Endothelial cell of umbilical vein (primary cell): Measurements from ENCODE around the gene PGR.

ENCODE experiments used
- EZH2 ChIP-seq: IDR thresholded peaks from 2 replicates; pipeline ENCODE4 v1.6.1; 2012; ENCODE audit warnings: borderline replicate concordance, low read depth, mild to moderate bottlenecking, moderate library complexity, low read length, inconsistent platforms; ENCODE audit not compliant: severe bottlenecking
- FOS ChIP-seq: IDR thresholded peaks from 2 replicates; pipeline ENCODE4 v1.6.1; 2011; ENCODE audit warnings: mild to moderate bottlenecking, low read length, moderate library complexity, borderline replicate concordance; ENCODE audit not compliant: insufficient read depth
- GATA2 ChIP-seq: IDR thresholded peaks from 2 replicates; pipeline ENCODE4 v1.7.0; 2011; ENCODE audit warnings: low read depth, mild to moderate bottlenecking, moderate library complexity, mixed read lengths, low read length; ENCODE audit not compliant: insufficient read length, insufficient read depth
- POLR2A ChIP-seq: IDR thresholded peaks from 2 replicates; pipeline ENCODE4 v1.6.1; 2012; ENCODE audit warnings: low read depth, mild to moderate bottlenecking, control low read depth, low read length
- POLR2AphosphoS5 ChIP-seq: IDR thresholded peaks from 2 replicates; pipeline ENCODE4 v1.6.1; 2012; ENCODE audit warnings: low read depth, mild to moderate bottlenecking, control low read depth, low read length, moderate library complexity; ENCODE audit not compliant: insufficient read depth
- TF ChIP-seq, protein P1 (sequence below), 2 donors: IDR thresholded peaks; 1 replicate in 1 of 2; 2 replicates in 1 of 2; pipeline ENCODE4 v1.5.1; 2011; ENCODE audit warnings: low read length in 2 of 2, mild to moderate bottlenecking in 2 of 2, moderate library complexity in 2 of 2, control low read depth in 1 of 2, inconsistent platforms in 1 of 2, low read depth in 1 of 2; ENCODE audit not compliant: insufficient read depth in 1 of 2; ENCODE audit errors: extremely low read depth in 1 of 2

- TF ChIP-seq, protein P1, sequence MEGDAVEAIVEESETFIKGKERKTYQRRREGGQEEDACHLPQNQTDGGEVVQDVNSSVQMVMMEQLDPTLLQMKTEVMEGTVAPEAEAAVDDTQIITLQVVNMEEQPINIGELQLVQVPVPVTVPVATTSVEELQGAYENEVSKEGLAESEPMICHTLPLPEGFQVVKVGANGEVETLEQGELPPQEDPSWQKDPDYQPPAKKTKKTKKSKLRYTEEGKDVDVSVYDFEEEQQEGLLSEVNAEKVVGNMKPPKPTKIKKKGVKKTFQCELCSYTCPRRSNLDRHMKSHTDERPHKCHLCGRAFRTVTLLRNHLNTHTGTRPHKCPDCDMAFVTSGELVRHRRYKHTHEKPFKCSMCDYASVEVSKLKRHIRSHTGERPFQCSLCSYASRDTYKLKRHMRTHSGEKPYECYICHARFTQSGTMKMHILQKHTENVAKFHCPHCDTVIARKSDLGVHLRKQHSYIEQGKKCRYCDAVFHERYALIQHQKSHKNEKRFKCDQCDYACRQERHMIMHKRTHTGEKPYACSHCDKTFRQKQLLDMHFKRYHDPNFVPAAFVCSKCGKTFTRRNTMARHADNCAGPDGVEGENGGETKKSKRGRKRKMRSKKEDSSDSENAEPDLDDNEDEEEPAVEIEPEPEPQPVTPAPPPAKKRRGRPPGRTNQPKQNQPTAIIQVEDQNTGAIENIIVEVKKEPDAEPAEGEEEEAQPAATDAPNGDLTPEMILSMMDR (IDR thresholded peaks at IDR 0.05; ENCODE audit: extremely low read depth in 1 of 2, insufficient read depth in 1 of 2, low read depth in 1 of 2, low read length in 2 of 2), result no peak
- TF ChIP-seq POLR2AphosphoS5, result no peak
- TF ChIP-seq FOS, result no peak
- no peak for TF ChIP-seq POLR2A
- TF ChIP-seq GATA2, result no peak
- TF ChIP-seq EZH2, result no peak
Measured at GRCh38 chr11:101010899-101011298, 118.7 kb downstream of the PGR start.
